Neural cell (in vitro differentiated cells): ENCODE measurements around the gene SLC16A3. TPM values are rescaled to one million over a fixed set of nuclear protein-coding genes. Genes with fewer than 3 reads are reported as not detected.

ENCODE experiments used
- H2AFZ ChIP-seq: fragments of 200-600, 300-800 bp; sonication (generic), shearing (Covaris generic); 2 replicates; pipeline ENCODE4 v1.6.0; 2014; ENCODE audit warnings: low read depth, mild to moderate bottlenecking, antibody characterized with exemption, low read length, moderate library complexity
- H3F3A ChIP-seq: fragments of 200-600 bp; shearing (Covaris generic); 2 replicates; pipeline ENCODE4 v1.6.1; 2016; ENCODE audit warnings: mild to moderate bottlenecking, moderate library complexity, mixed read lengths, antibody characterized with exemption, low read length; ENCODE audit not compliant: insufficient read depth, poor library complexity, severe bottlenecking
- H3K27ac ChIP-seq: fragments of 200-600, 300-800 bp; sonication (generic), shearing (Covaris generic); 2 replicates; pipeline ENCODE4 v1.5.1; 2014; ENCODE audit warnings: mild to moderate bottlenecking, low read length, moderate library complexity
- H3K27me3 ChIP-seq: fragments of 300-800, 200-600 bp; sonication (generic), shearing (Covaris generic); 2 replicates; pipeline ENCODE4 v1.6.0; 2014; ENCODE audit warnings: mild to moderate bottlenecking, low read depth, low read length, moderate library complexity; ENCODE audit not compliant: insufficient read depth
- H3K36me3 ChIP-seq: fragments of 300-800, 200-600 bp; sonication (generic), shearing (Covaris generic); 2 replicates; pipeline ENCODE4 v1.5.1; 2014; ENCODE audit warnings: mild to moderate bottlenecking, antibody characterized with exemption, low read length, moderate library complexity; ENCODE audit not compliant: insufficient read depth
- H3K4me2 ChIP-seq: fragments of 300-800, 200-600 bp; sonication (generic), shearing (Covaris generic); 2 replicates; pipeline ENCODE4 v1.6.0; 2014; ENCODE audit warnings: mild to moderate bottlenecking, low read length
- H3K4me3 ChIP-seq: fragments of 300-800, 200-600 bp; sonication (generic), shearing (Covaris generic); 2 replicates; pipeline ENCODE4 v1.5.1; 2014; ENCODE audit warnings: mild to moderate bottlenecking, low read length, moderate library complexity
- H3K79me2 ChIP-seq: fragments of 200-600 bp; shearing (Covaris generic); replicated peaks from 2 replicates; pipeline ENCODE4 v1.6.0; 2014; ENCODE audit warnings: mild to moderate bottlenecking, low read length, moderate library complexity; ENCODE audit not compliant: insufficient read depth
- H3K9ac ChIP-seq: fragments of 300-800, 200-600 bp; sonication (generic), shearing (Covaris generic); 2 replicates; pipeline ENCODE4 v1.6.1; 2016; ENCODE audit warnings: mild to moderate bottlenecking, low read length, mixed read lengths
- H3K9me2 ChIP-seq: fragments of 200-600 bp; shearing (Covaris generic); 2 replicates; pipeline ENCODE4 v1.6.1; 2016; ENCODE audit warnings: mild to moderate bottlenecking, low read length, mixed read lengths; ENCODE audit not compliant: insufficient read depth
- H3K9me3 ChIP-seq: fragments of 200-600, 300-800 bp; sonication (generic), shearing (Covaris generic); 2 replicates; pipeline ENCODE4 v1.6.1; 2016; ENCODE audit warnings: mild to moderate bottlenecking, mixed run types, low read length, moderate library complexity, mixed read lengths
- H4K20me1 ChIP-seq: fragments of 200-600 bp; shearing (Covaris generic); 2 replicates; pipeline ENCODE4 v1.6.1; 2016; ENCODE audit warnings: mild to moderate bottlenecking, mixed run types; ENCODE audit not compliant: insufficient read depth
- CTCF ChIP-seq: fragments of 450-650 bp; IDR thresholded peaks from 2 replicates; pipeline ENCODE4 v1.5.1; 2014; ENCODE audit warnings: antibody characterized with exemption, mild to moderate bottlenecking, moderate library complexity; ENCODE audit not compliant: poor library complexity, severe bottlenecking
- EP300 ChIP-seq: fragments of 450-650 bp; conservative IDR thresholded peaks from 2 replicates; pipeline ENCODE4 v1.6.1; 2014; ENCODE audit warnings: antibody characterized with exemption, mild to moderate bottlenecking, moderate library complexity; ENCODE audit not compliant: poor library complexity, severe bottlenecking
- EZH2 ChIP-seq: fragments of 200-600, 300-800 bp; shearing (Covaris generic), sonication (generic); IDR thresholded peaks from 2 replicates; pipeline ENCODE4 v1.6.1; 2014; ENCODE audit warnings: antibody characterized with exemption, low read length, borderline replicate concordance, mild to moderate bottlenecking; ENCODE audit not compliant: insufficient read depth, poor library complexity, severe bottlenecking
- MXI1 ChIP-seq: fragments of 450-650 bp; conservative IDR thresholded peaks from 2 replicates; pipeline ENCODE4 v1.6.1; 2014; ENCODE audit warnings: antibody characterized with exemption, mild to moderate bottlenecking; ENCODE audit not compliant: poor library complexity, severe bottlenecking
- POLR2AphosphoS5 ChIP-seq: IDR thresholded peaks from 2 replicates; pipeline ENCODE4 v1.6.1; 2012
- RAD21 ChIP-seq: fragments of 450-650 bp; conservative IDR thresholded peaks from 2 replicates; pipeline ENCODE4 v1.6.1; 2014; ENCODE audit warnings: antibody characterized with exemption, mild to moderate bottlenecking, moderate library complexity
- REST ChIP-seq: IDR thresholded peaks from 2 replicates; pipeline ENCODE4 v1.6.1; 2012; ENCODE audit warnings: borderline replicate concordance
- SMC3 ChIP-seq: fragments of 450-650 bp; conservative IDR thresholded peaks from 2 replicates; pipeline ENCODE4 v1.6.1; 2014; ENCODE audit warnings: antibody characterized with exemption, mild to moderate bottlenecking, moderate library complexity; ENCODE audit not compliant: poor library complexity
- TAF1 ChIP-seq: IDR thresholded peaks from 2 replicates; pipeline ENCODE4 v1.6.1; 2012; ENCODE audit warnings: low read depth
- polyA plus RNA-seq: library from polyadenylated mRNA; depleted of rRNA; stranded (reverse); fragments of >200 nt; gene quantifications from 2 replicates; pipeline ENCODE4 v1.2.3, GENCODE V29; 2014

Gene SLC16A3
- polyA plus RNA-seq, 1 donor from 2014 or later: 0.56 TPM

GRCh38 chr17:82221341-82221902, 7.4 kb upstream of the SLC16A3 start:
- no peaks in the 10 kb centered on the region for H3K27me3 ChIP-seq

GRCh38 chr17:82222816-82223215, 6.0 kb upstream of the SLC16A3 start:
- Histone ChIP-seq H2AFZ (no peak overlapping the region), H3K9me3 (no peaks in the 10 kb centered on the region), H3K4me2 (no peak overlapping the region), H3K27ac (no peak overlapping the region), H3F3A (no peaks in the 10 kb centered on the region), H3K4me3 (no peak overlapping the region), H3K27me3 (peaks cover 6% of the 10 kb centered on the region), H4K20me1 (no peaks in the 10 kb centered on the region), H3K79me2 (no peaks in the 10 kb centered on the region), H3K36me3 (no peaks in the 10 kb centered on the region), H3K9me2 (no peaks in the 10 kb centered on the region), H3K9ac (no peak overlapping the region)
- TF ChIP-seq RAD21 (no peak), SMC3 (no peak), TAF1 (no peak), EP300 (no peak), POLR2AphosphoS5 (no peak), EZH2 (no peak), MXI1 (no peak), CTCF (no peak)

More at GRCh38 chr17:82221341-82221902, 7.4 kb upstream of the SLC16A3 start:
- H3K9me2 ChIP-seq: no peaks in the 10 kb centered on the region
- H3K4me2 ChIP-seq: no peak overlapping the region
- H3K36me3 ChIP-seq: no peaks in the 10 kb centered on the region
- no peaks in the 10 kb centered on the region for H3F3A ChIP-seq
- H3K4me3 ChIP-seq: no peak overlapping the region
- TF ChIP-seq CTCF (no peak), EP300 (no peak), POLR2AphosphoS5 (no peak), SMC3 (no peak), MXI1 (no peak), RAD21 (no peak), REST (no peak), EZH2 (no peak), TAF1 (no peak)
- H3K79me2 ChIP-seq: no peaks in the 10 kb centered on the region
- H3K27ac ChIP-seq: no peak overlapping the region
- H4K20me1 ChIP-seq: no peaks in the 10 kb centered on the region
- H3K9ac ChIP-seq: no peak overlapping the region
- H2AFZ ChIP-seq: no peak overlapping the region
- H3K9me3 ChIP-seq: no peaks in the 10 kb centered on the region
